ENCODE results near the gene NUDT5. TPM values are rescaled to one million over a fixed set of nuclear protein-coding genes. Genes with fewer than 3 reads are reported as not detected.

Gene NUDT5
- total RNA-seq, 1 donor from 2014 or later: 24.0 TPM

DNA sequence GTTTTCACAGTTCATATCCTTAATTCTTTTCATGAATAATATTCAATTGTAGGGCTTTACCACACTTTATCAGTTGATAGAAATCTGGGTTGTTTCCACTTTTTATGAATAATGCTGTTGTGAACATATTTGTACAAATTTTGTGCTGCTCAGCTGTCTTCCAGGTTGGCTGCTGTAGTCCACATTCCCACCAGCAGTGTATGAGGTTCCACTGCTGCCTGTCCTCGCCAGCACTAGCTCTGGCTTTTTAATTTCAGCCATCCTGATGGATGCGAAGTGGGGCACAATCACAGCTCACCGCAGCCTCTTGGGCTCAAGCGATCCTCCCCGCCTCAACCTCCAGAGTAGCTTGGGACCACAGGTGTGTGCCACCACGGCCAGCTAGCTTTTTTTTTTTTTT is 32.8 kb downstream of the NUDT5 start:
- DNase-seq: no peak

DNA sequence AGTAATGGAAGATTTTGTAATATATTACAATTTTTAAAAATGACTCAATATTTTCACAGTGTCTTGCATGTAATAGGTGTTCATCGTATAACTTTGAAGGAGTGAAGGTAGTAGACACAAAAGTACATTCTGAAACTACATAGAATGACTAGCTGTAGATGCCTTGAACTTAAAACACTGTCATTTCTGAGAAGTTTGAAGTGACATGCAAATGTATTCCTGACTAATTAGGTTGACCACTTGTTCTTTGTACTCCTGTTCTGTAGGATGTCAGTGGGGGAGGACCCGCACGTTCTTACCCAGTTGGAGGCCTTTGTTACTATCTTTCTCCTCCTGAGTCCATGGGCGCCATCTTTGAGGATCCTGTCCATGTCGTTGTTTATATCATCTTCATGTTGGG is 35.0 kb downstream of the NUDT5 start:
- no peak for DNase-seq

DNA sequence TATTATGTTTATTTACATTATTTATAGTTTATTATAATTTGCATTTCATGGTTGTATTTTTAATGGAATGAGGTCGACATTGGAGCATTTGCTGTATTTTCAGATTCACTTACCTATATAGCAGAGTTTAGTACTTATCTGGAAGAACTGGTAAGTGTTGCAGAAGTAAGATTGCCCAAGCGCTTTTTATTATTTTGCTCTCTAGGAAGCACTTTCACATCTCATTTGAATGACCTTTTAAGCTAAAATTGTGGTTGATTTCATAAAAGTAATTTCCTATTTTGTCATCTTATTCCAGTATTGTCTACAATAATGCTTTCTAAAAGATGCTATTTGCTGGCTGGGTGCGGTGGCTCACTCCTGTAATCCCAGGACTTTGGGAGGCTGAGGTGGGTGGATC is 37.6 kb downstream of the NUDT5 start:
- no peak for DNase-seq

DNA sequence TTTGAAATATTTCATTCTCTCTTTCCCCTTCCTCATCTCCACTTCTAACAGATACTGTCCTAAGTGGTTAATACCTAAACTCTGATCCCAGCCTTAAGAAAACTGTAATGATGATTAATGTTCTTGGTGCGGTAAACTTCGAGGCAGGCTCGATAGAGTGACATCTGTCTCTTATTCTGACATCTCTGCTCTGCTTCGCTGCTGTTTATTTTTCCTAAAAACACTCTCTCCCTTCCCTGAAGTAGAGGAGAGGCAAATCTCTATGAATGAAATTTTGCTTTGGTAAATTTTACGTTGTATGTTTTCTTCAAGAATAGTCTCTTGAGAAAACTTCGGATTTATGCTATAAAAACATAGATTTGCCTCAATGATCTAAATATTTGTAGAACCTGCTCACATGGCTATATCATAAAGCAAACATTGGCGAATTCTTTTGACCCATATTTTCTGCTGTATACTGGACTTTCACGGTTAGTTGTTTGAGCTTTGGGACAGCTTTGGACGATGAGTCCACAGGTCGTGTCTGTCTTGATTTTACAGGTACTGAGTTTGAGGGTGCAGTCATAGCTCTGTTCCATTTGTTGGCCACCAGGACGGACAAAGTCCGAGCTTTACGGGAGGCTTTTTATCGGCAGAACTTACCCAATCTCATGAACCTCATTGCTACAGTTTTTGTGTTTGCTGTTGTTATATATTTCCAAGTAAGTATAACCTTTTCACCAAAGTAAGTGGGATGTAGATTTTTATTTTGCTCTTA is 39.1 kb downstream of the NUDT5 start:
- no peak for DNase-seq

DNA sequence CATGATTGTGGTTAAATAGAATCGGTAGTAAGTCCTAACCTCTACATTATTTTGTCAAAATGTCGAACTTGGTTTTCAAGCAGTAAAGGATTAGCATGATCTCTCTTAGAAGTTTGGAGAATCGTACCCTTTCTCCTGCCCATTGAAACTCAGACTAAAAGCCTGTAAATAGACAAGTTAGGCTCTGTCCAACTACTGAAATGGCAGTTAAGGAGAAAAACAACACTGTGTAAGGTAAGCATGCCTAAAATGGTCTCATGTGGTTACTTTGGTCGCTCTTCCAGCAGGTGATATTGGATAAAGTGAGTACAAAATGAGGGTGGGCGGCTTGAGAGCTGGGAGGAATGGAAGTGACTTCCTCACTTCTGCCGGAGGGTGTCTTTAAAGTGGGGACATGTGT is 41.2 kb downstream of the NUDT5 start:
- no peak for DNase-seq

DNA sequence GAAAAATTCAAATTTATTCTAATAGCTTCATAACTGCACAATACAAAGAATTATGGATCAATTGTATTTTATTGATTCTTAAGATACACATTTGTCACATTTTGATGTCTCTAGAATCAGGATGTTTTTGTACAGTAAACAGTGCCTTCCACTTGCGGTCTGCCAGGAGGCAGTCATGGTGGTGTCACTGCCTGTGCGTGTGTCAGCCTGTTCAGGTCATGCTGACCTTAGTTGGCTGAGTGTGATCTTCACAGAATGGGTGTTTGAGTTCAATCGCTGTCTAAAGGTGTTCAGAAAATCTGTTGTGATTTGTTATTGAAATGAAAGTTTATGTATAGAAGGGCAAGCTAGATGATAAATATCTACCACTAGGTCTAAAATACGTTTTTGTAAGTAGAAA is 45.5 kb downstream of the NUDT5 start:
- no peak for DNase-seq

DNA sequence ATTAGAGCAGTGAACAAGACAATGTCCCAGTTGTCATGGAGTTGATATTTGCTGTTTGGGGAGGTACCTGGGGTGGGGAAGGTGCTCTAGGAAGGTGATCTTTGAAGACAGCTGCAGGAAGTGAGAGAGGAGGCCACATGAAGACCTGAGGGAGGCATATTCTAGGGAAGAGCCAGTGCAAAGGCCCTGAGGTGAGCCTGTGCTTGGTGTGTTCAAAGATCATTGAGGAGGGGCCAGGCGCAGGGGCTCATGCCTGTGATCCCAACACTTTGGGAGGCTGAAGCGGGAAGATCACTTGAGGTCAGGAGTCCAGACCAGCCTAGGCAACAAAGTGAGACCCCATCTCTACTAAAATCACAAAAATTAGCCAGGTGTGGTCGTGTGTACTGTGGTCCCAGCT is 51.2 kb downstream of the NUDT5 start:
- no peak for DNase-seq

DNA sequence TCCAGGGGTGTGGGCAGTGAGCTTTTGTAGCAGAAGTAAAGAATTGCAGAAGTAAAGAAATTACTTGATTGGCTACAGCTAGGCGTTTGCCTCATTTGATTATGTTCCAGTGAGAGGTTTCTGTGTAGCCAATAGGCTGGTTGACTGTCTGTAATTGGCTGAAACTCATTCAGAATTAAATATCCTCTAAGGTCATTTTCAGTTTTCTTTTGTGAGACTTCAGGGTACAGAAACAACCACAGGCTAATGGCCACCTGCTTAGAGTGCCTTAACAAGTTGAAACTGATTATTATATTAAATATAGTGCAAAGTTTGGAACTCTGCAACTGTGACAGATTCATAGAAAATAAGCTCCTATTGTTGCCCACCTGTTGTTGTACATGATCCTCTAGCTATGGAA is 55.7 kb downstream of the NUDT5 start:
- DNase-seq: no peak

DNA sequence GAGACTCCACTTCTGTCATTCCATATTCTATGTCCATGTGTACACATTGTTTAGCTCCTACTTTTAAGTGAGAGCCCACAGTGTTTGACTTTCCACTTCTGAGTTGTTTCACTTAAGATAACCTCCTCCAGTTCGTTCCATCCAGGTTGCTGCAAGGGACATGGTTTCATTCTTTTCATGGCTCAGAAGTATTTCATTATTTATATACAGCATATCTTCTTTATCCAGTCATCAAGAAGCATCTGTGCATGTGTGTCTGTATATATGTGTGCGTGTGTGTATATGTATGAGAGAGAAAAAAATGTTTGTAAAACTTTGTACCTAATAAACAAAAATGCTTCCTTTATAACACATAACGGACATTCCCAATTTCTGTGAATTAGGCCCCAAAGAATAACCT is 60.1 kb downstream of the NUDT5 start:
- no peak for DNase-seq

DNA sequence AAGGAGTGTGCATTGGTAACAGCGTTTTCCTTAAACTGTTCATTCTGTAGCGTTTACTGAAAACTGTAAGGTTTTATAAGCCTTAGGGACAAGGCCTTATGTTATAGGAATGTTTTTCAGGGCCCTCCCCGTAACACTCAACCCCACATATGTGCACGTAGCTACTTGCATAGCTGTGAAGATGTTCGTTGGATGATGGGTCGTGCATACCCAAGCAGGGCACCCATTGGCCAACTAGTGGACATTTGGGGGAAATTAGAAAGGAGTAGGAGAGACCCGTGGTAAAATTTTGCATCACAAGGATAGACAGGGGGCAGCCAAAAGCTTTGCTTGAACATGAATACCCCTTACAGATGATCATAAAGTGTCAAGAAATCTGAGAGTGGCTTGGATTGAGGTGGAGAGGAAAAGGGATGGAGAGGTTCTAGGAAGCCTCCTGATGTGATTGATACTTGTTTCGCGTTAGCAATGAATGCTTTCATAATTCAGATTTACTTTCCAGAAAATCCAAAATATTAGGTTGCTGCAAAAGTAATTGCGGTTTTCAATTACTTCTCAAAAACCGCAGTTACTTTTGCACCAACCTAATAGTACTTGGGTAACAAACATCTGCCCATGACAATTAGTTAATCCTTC is 65.3 kb downstream of the NUDT5 start:
- DNase-seq: peak; percentile 50

DNA sequence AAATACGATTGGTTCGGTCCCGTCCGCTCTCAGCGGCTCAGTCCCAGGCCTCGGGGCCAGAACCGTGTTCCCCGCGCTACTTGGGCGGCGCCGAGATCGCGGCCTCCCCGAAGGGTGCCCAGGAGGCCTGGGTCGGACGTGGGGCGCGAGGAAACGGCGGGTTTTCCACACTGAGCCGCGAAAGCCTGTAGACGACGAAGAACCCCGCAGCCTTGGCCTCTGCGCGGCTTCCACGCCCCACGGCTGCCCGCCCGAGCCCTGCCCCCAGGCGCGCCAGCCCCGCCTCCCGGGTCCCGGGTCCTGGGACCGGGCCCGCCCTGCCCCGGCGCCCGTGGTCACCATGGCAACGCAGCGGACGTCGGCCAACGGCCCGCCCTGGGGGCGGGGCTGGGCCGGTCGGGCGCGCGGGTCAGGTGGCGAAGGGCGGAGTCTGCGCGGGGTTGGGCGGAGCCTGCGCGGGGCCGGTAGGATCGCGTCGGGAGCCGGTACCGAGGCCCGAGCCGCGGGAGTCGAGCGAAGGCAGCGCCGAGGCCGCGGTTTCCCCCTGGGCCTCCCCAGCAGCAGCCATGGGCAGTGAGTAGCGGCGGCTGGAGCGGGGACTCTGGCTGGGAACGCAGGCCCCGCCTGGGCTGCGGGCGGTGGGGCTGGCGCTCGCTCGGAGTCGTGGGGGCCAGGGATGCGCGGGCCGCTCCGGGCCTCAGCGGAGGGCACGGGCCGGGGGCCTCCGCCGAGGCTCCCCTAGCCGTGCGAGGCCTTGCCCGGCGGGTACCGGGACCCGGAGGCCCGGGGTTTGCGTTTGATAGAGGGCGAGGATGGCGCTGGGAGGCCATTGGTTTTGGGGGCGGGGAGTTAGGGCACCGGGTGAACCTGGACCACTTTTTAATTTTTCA is 66.2 kb downstream of the NUDT5 start, which contains the start of gene SEC61A2:
SEC61A2 (plus strand) TSS at position 456 of the 890 bp plus-strand sequence; CDS start at position 567, 111 bp downstream.
- peak; percentile 87 for DNase-seq

DNA sequence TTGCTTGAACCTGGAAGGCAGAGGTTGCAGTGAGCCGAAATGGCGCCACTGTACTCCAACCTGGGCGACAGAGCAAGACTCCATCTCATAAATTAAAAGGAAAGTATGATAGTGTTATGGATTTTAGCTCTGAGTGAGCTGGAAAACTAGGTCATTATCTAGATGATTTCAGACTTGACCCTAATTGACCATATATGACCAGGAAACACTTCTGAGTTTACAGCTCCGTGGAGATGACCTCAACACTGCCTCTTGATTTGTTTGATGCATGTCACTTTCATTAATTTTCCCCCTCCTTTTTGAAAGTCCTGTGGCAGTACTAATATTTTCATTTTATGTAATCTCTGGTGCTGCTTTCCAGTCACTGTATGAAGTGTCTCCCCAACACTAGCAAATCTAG is 74.0 kb downstream of the NUDT5 start:
- DNase-seq: no peak

Small RNA genes within 50 kb of the gene (small RNA-seq; reads per million reads assigned to genes)
- gene MIR548AK (ENCODE audit: low replicate concordance) (not detected), gene RNU6-88P (ENCODE audit: low replicate concordance) (not detected)

Other genes starting within 250 kb of the NUDT5 start
- gene UPF2, start 153.1 kb downstream of the NUDT5 start, total RNA-seq: 24.7 TPM
- gene DHTKD1, start 126.9 kb downstream of the NUDT5 start, total RNA-seq: 19.5 TPM
- 10.7 TPM for gene SEC61A2, start 66.2 kb downstream of the NUDT5 start, total RNA-seq
- 72.8 TPM for gene CDC123, start 297 bp upstream of the NUDT5 start, total RNA-seq
- gene CAMK1D, start 153.7 kb upstream of the NUDT5 start, total RNA-seq: 14.0 TPM

Data from skin of body (tissue), 3 donors.